Neural progenitor cell (in vitro differentiated cells): ENCODE measurements around the gene TRAPPC3.

ENCODE experiments used
- EZH2 ChIP-seq: fragments of 200-600 bp; sonication (generic); IDR thresholded peaks from 2 replicates; pipeline ENCODE4 v1.6.1; 2017; ENCODE audit warnings: antibody characterized with exemption, mild to moderate bottlenecking, moderate library complexity
- EZH2phosphoT487 ChIP-seq: fragments of 200-600 bp; sonication (generic); IDR thresholded peaks from 2 replicates; pipeline ENCODE4 v1.6.1; 2017; ENCODE audit warnings: antibody characterized with exemption
- TF ChIP-seq, protein P1 (sequence below): fragments of 200-600 bp; sonication (generic); IDR thresholded peaks from 2 replicates; pipeline ENCODE4 v1.5.1; 2017; ENCODE audit warnings: antibody characterized with exemption, mild to moderate bottlenecking

DNA sequence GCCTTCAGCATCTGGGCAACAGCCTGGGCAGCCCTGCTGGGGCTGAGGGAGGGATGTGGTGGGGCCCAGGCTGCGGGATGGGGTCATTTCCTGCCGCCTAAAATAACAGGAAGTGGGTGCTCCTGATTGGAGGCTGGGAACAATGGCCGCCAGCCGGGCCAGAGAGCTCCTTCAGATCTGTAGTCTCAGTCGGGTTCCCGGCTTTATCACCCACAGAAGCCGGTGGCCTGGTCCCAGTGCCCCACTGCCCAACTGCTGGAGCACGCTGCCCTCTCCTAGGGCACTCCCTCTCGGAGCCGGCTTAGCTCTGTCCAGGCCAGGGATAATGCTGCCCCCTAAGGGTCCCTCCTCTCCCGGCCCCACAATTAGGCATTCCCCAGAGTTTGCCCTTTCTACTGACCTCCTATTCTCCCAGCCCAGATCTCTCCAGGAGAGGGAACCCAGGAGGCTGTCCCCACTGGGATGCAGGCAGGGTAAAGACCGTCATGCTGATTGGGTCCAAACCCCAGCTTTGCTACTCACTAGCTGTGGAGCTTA is 11.7 kb upstream of the TRAPPC3 start:
- TF ChIP-seq, protein P1, sequence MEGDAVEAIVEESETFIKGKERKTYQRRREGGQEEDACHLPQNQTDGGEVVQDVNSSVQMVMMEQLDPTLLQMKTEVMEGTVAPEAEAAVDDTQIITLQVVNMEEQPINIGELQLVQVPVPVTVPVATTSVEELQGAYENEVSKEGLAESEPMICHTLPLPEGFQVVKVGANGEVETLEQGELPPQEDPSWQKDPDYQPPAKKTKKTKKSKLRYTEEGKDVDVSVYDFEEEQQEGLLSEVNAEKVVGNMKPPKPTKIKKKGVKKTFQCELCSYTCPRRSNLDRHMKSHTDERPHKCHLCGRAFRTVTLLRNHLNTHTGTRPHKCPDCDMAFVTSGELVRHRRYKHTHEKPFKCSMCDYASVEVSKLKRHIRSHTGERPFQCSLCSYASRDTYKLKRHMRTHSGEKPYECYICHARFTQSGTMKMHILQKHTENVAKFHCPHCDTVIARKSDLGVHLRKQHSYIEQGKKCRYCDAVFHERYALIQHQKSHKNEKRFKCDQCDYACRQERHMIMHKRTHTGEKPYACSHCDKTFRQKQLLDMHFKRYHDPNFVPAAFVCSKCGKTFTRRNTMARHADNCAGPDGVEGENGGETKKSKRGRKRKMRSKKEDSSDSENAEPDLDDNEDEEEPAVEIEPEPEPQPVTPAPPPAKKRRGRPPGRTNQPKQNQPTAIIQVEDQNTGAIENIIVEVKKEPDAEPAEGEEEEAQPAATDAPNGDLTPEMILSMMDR, result peak; percentile 60
- TF ChIP-seq EZH2 (no peak), EZH2phosphoT487 (no peak)
